H1 (cell line): ENCODE data around the gene NRSN2.
A peak's percentile ranks its signal among the peaks of the same experiment; 100 is the strongest.

Experiments
- ATF3 ChIP-seq: IDR thresholded peaks from 2 replicates; pipeline ENCODE4 v1.6.1; 2011; ENCODE audit warnings: low read depth, mild to moderate bottlenecking, low read length; ENCODE audit not compliant: insufficient read depth
- EP300 ChIP-seq, 2 experiments: IDR thresholded peaks; 1 replicate in 1 of 2; 2 replicates in 1 of 2; pipeline ENCODE4 v1.6.1; 2011 to 2012; ENCODE audit warnings: low read depth in 2 of 2, low read length in 2 of 2, mild to moderate bottlenecking in 2 of 2, borderline replicate concordance in 1 of 2, inconsistent platforms in 1 of 2, moderate library complexity in 1 of 2
- EZH2 ChIP-seq: fragments of 200-600 bp; sonication (generic); IDR thresholded peaks from 2 replicates; pipeline ENCODE4 v1.7.1; 2012; ENCODE audit warnings: low read depth, mild to moderate bottlenecking, moderate library complexity, low read length, inconsistent platforms; ENCODE audit not compliant: severe bottlenecking
- POLR2A ChIP-seq, 2 experiments: IDR thresholded peaks; 1 replicate in 1 of 2; 2 replicates in 1 of 2; pipeline ENCODE4 v1.6.1; 2011; ENCODE audit warnings: low read depth in 2 of 2, low read length in 2 of 2, mild to moderate bottlenecking in 2 of 2; ENCODE audit errors: control extremely low read depth in 1 of 2
- SRF ChIP-seq: IDR thresholded peaks from 2 replicates; pipeline ENCODE4 v1.6.1; 2011; ENCODE audit warnings: mild to moderate bottlenecking, low read depth, low read length, moderate library complexity
- TEAD4 ChIP-seq: IDR thresholded peaks from 2 replicates; pipeline ENCODE4 v1.6.1; 2012; ENCODE audit warnings: low read depth, low read length, inconsistent platforms, mixed read lengths
- TF ChIP-seq, protein P1 (sequence below): IDR thresholded peaks from 2 replicates; pipeline ENCODE4 v1.6.1; 2011; ENCODE audit warnings: low read length, improper control_type of control experiment
- TF ChIP-seq, protein P2 (sequence below), 3 experiments: IDR thresholded peaks; 1 replicate in 2 of 3; 2 replicates in 1 of 3; pipeline versions ENCODE4 v1.5.1 to v1.6.1; 2011; ENCODE audit warnings: low read length in 3 of 3, mild to moderate bottlenecking in 3 of 3, inconsistent platforms in 2 of 3, low read depth in 1 of 3, moderate library complexity in 1 of 3; ENCODE audit not compliant: insufficient read depth in 1 of 3; ENCODE audit errors: control extremely low read depth in 1 of 3

GRCh38 chr20:400454-401275 is 53.8 kb downstream of the NRSN2 start:
- TF ChIP-seq POLR2A (IDR thresholded peaks at IDR 0.05; ENCODE audit: control extremely low read depth in 1 of 2, low read depth in 2 of 2, low read length in 2 of 2) = no peak
- no peak for TF ChIP-seq ATF3
- TF ChIP-seq, protein P1, sequence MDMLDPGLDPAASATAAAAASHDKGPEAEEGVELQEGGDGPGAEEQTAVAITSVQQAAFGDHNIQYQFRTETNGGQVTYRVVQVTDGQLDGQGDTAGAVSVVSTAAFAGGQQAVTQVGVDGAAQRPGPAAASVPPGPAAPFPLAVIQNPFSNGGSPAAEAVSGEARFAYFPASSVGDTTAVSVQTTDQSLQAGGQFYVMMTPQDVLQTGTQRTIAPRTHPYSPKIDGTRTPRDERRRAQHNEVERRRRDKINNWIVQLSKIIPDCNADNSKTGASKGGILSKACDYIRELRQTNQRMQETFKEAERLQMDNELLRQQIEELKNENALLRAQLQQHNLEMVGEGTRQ = peak; percentile 52; the same call in 1 of the 2 replicates
- TF ChIP-seq EZH2 = no peak
- no peak for TF ChIP-seq SRF
- TF ChIP-seq, protein P2, sequence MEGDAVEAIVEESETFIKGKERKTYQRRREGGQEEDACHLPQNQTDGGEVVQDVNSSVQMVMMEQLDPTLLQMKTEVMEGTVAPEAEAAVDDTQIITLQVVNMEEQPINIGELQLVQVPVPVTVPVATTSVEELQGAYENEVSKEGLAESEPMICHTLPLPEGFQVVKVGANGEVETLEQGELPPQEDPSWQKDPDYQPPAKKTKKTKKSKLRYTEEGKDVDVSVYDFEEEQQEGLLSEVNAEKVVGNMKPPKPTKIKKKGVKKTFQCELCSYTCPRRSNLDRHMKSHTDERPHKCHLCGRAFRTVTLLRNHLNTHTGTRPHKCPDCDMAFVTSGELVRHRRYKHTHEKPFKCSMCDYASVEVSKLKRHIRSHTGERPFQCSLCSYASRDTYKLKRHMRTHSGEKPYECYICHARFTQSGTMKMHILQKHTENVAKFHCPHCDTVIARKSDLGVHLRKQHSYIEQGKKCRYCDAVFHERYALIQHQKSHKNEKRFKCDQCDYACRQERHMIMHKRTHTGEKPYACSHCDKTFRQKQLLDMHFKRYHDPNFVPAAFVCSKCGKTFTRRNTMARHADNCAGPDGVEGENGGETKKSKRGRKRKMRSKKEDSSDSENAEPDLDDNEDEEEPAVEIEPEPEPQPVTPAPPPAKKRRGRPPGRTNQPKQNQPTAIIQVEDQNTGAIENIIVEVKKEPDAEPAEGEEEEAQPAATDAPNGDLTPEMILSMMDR (IDR thresholded peaks at IDR 0.05; ENCODE audit: control extremely low read depth in 1 of 3, insufficient read depth in 1 of 3, low read depth in 1 of 3, low read length in 3 of 3) = no peak
- TF ChIP-seq TEAD4 = no peak
- TF ChIP-seq EP300 (IDR thresholded peaks at IDR 0.05; ENCODE audit: borderline replicate concordance in 1 of 2, low read depth in 2 of 2, low read length in 2 of 2) = no peak
